ENCODE data around the gene ACP7.

DNA sequence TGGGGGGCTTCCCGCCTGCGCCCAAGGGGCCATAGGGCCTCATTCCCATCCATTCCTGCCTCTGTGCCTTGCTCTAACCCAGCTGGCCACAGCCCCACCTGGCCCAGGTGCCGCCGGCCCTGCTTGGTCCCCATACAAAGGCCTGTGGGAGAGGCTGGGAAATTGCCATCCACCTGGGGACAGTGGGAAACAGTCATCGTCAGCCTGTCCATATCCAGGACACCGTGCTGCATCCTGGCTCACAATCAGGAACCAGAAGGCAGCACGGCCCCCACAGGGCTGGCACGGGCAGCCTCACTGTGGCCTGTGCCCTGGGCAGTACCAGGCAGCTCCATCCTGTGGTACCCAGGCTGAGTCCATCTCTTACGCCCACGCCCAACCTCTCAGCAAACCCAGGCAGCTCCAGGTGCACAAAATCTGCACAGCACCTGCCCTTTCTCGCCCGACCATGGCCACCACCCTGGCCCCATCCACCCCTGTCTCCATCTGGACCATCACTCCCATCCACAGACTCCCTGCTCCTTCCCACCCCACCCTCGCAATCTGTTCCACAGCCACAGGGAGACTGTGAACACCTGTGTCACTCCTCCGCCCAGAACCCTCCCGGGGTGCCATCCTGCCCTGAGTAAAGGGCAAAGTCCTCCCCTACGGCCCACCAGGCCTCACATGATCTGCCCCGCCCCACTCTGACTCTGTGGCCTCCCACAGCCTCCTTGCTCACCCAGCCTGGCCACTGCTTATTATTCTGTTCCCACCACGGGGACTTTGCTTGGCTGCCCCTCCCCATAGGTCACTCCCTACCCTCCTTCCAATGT, 30.7 kb upstream of the ACP7 start:
- no peak for TF ChIP-seq ZFP30 (CRISPR knock-in tag; IDR thresholded peaks at IDR 0.05)
- no peak for TF ChIP-seq ARNTL (CRISPR knock-in tag; IDR thresholded peaks at IDR 0.05; ENCODE audit: borderline replicate concordance, low read depth)
- no peak for TF ChIP-seq ESRRG (CRISPR knock-in tag; IDR thresholded peaks at IDR 0.05)
- no peak for TF ChIP-seq ISL1 (CRISPR knock-in tag; IDR thresholded peaks at IDR 0.05)
- no peak for TF ChIP-seq CSDC2 (CRISPR knock-in tag; IDR thresholded peaks at IDR 0.05)
- no peak for TF ChIP-seq ZNF8 (CRISPR knock-in tag; IDR thresholded peaks at IDR 0.05)
- no peak for TF ChIP-seq ZNF565 (CRISPR knock-in tag; conservative IDR thresholded peaks at IDR 0.05; ENCODE audit: low read depth)
- no peak for TF ChIP-seq TSHZ2 (CRISPR knock-in tag; IDR thresholded peaks at IDR 0.05)
- TF ChIP-seq TOX (CRISPR knock-in tag; IDR thresholded peaks at IDR 0.05; ENCODE audit: borderline replicate concordance), result no peak
- TF ChIP-seq SNAI2 (CRISPR knock-in tag; IDR thresholded peaks at IDR 0.05), result no peak
